Measurements from ENCODE around the gene HMCN2.

- TF ChIP-seq POLR2A (IDR thresholded peaks at IDR 0.05): no peak
- no peak for TF ChIP-seq CTCF (IDR thresholded peaks at IDR 0.05)
Measured at GRCh38 chr9:130285271-130285670, 19.7 kb downstream of the HMCN2 start.

Measured in right lobe of liver (tissue), 4 donors.